Tibial nerve (tissue), 4 donors: ENCODE data around the gene CIITA. TPM values are rescaled to one million over a fixed set of nuclear protein-coding genes. Genes with fewer than 3 reads are reported as not detected.

Experiments used
- DNase-seq, 2 donors: peaks; one replicate each; pipeline ENCODE4 v3.0.0-alpha.2; 2019; ENCODE audit warnings: low spot score in 2 of 2
- H3K27ac ChIP-seq, 4 donors: fragments of 200-600 bp; sonication (generic) in 3 of 4; one replicate each; pipeline ENCODE4 v1.5.1; 2017 to 2019; ENCODE audit warnings: mild to moderate bottlenecking in 1 of 4
- H3K27me3 ChIP-seq, 2 donors: fragments of 200-600 bp; sonication (generic) in 1 of 2; one replicate each; pipeline versions ENCODE4 v1.5.1 to v1.6.0; 2017 to 2019
- H3K36me3 ChIP-seq, 3 donors: fragments of 200-600 bp; sonication (generic); one replicate each; pipeline ENCODE4 v1.5.1; 2018 to 2019
- H3K4me1 ChIP-seq, 4 donors: fragments of 200-600 bp; sonication (generic) in 3 of 4; one replicate each; pipeline ENCODE4 v1.5.1; 2017 to 2019
- H3K4me3 ChIP-seq, 4 donors: fragments of 200-600 bp; sonication (generic) in 3 of 4; one replicate each; pipeline ENCODE4 v1.5.1; 2017 to 2019; ENCODE audit warnings: mild to moderate bottlenecking in 1 of 4, moderate library complexity in 1 of 4
- H3K9me3 ChIP-seq, 4 donors: fragments of 200-600 bp; sonication (generic) in 3 of 4; one replicate each; pipeline ENCODE4 v1.5.1; 2017 to 2019
- CTCF ChIP-seq, 5 experiments: fragments of 200-600 bp in 3 of 5; fragments of 450-650 bp in 2 of 5; sonication (generic) in 3 of 5; IDR thresholded peaks; one replicate each; pipeline ENCODE4 v1.5.1; 2016 to 2019; ENCODE audit warnings: antibody characterized with exemption in 5 of 5, mild to moderate bottlenecking in 3 of 5, moderate library complexity in 2 of 5
- EP300 ChIP-seq, 2 donors: sonication (generic); formaldehyde crosslinking; IDR thresholded peaks; one replicate each; pipeline ENCODE4 v1.6.1; 2017; ENCODE audit warnings: antibody characterized with exemption in 2 of 2, mild to moderate bottlenecking in 1 of 2
- POLR2A ChIP-seq, 2 donors: fragments of 450-650 bp; IDR thresholded peaks; one replicate each; pipeline ENCODE4 v1.6.1; 2017; ENCODE audit warnings: antibody characterized with exemption in 2 of 2, mild to moderate bottlenecking in 2 of 2, moderate library complexity in 2 of 2
- WGBS, 2 donors: methylation state at CpG; one replicate each; pipeline ENCODE4 v1.1.5; 2018; 5-methylcytosine and 5-hydroxymethylcytosine counted together
- total RNA-seq, 4 donors: library from RNA; depleted of rRNA; stranded (reverse); fragments of >200 nt; gene quantifications; one replicate each; pipeline ENCODE4 v1.1.0, GENCODE V29; 2016

The CIITA gene
- total RNA-seq, 4 donors from 2014 or later, result 7.5 to 38.7 (median 17.8) TPM

- TF ChIP-seq POLR2A (IDR thresholded peaks at IDR 0.05) (no peak), CTCF (IDR thresholded peaks at IDR 0.05) (no peak), EP300 (IDR thresholded peaks at IDR 0.05) (no peak)
- Histone ChIP-seq H3K4me3 (no peak overlapping the region), H3K36me3 (peaks cover 0 to 79% (median 14%) of the 10 kb centered on the region in 3 donors), H3K27ac (no peak overlapping the region), H3K4me1 (no peaks in the 10 kb centered on the region), H3K9me3 (peaks cover 0 to 20% (median 0%) of the 10 kb centered on the region in 4 donors), H3K27me3 (no peaks in the 10 kb centered on the region)
- WGBS, 2 donors, result 88 to 100% methylated on average over 1 of the region's 1 CpG
- DNase-seq, result no peak
These were observed 26.0 kb downstream of the CIITA start for GRCh38 chr16:10902999-10903398.

- TF ChIP-seq EP300 (IDR thresholded peaks at IDR 0.05), result no peak
- no peak for TF ChIP-seq CTCF (IDR thresholded peaks at IDR 0.05)
- TF ChIP-seq POLR2A (IDR thresholded peaks at IDR 0.05), result no peak
- Histone ChIP-seq H3K36me3 (peaks cover 0 to 89% (median 14%) of the 10 kb centered on the region in 3 donors), H3K4me3 (no peak overlapping the region), H3K27me3 (no peaks in the 10 kb centered on the region), H3K4me1 (no peaks in the 10 kb centered on the region), H3K9me3 (peaks cover 0 to 25% (median 0%) of the 10 kb centered on the region in 4 donors), H3K27ac (no peak overlapping the region)
- no peak for DNase-seq
- WGBS, 2 donors, result 90 to 91% methylated on average over 19 of the region's 19 CpGs
These were observed 29.5 kb downstream of the CIITA start for GRCh38 chr16:10906482-10906881.

- Histone ChIP-seq H3K9me3 (peaks cover 0 to 21% (median 0%) of the 10 kb centered on the region in 4 donors), H3K4me3 (no peak overlapping the region), H3K4me1 (no peaks in the 10 kb centered on the region), H3K36me3 (peaks cover 0 to 82% (median 8%) of the 10 kb centered on the region in 3 donors), H3K27me3 (no peaks in the 10 kb centered on the region), H3K27ac (no peak overlapping the region)
- WGBS, 2 donors, result 87 to 89% methylated on average over 21 to 45 of the region's 46 CpGs
- no peak for DNase-seq
- TF ChIP-seq CTCF (IDR thresholded peaks at IDR 0.05) (no peak), EP300 (IDR thresholded peaks at IDR 0.05) (no peak), POLR2A (IDR thresholded peaks at IDR 0.05) (no peak)
These were observed 30.1 kb downstream of the CIITA start for GRCh38 chr16:10906914-10907756.

- 82 to 95% methylated on average over 16 to 19 of the region's 21 CpGs for WGBS, 2 donors
- TF ChIP-seq POLR2A (IDR thresholded peaks at IDR 0.05), result no peak
- no peak for TF ChIP-seq EP300 (IDR thresholded peaks at IDR 0.05)
- no peak for TF ChIP-seq CTCF (IDR thresholded peaks at IDR 0.05)
- Histone ChIP-seq H3K4me1 (no peaks in the 10 kb centered on the region), H3K36me3 (peaks cover 0 to 77% (median 2%) of the 10 kb centered on the region in 3 donors), H3K9me3 (peaks cover 0 to 16% (median 0%) of the 10 kb centered on the region in 4 donors), H3K27me3 (no peaks in the 10 kb centered on the region), H3K27ac (no peak overlapping the region), H3K4me3 (no peak overlapping the region)
- no peak for DNase-seq
These were observed 30.7 kb downstream of the CIITA start for GRCh38 chr16:10907757-10908045.

GRCh38 chr16:10911267-10911666 lies 34.3 kb downstream of the CIITA start:
- Histone ChIP-seq H3K4me3 (no peak overlapping the region), H3K27ac (no peak overlapping the region), H3K4me1 (no peaks in the 10 kb centered on the region), H3K36me3 (peaks cover 0 to 63% (median 0%) of the 10 kb centered on the region in 3 donors), H3K27me3 (no peaks in the 10 kb centered on the region), H3K9me3 (peaks cover 0 to 5% (median 0%) of the 10 kb centered on the region in 4 donors)
- no peak for TF ChIP-seq CTCF (IDR thresholded peaks at IDR 0.05)
- no peak for TF ChIP-seq EP300 (IDR thresholded peaks at IDR 0.05)
- no peak for TF ChIP-seq POLR2A (IDR thresholded peaks at IDR 0.05)
- DNase-seq, result no peak
